Measurements from ENCODE around the gene SULT6B1.
"Not testable (repeated sequence)": the region's sequence is repeated elsewhere in the genome, so short reads cannot be mapped to it uniquely, and the experiment has no call there.

SULT6B1 gene, protein sequence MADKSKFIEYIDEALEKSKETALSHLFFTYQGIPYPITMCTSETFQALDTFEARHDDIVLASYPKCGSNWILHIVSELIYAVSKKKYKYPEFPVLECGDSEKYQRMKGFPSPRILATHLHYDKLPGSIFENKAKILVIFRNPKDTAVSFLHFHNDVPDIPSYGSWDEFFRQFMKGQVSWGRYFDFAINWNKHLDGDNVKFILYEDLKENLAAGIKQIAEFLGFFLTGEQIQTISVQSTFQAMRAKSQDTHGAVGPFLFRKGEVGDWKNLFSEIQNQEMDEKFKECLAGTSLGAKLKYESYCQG

DNA sequence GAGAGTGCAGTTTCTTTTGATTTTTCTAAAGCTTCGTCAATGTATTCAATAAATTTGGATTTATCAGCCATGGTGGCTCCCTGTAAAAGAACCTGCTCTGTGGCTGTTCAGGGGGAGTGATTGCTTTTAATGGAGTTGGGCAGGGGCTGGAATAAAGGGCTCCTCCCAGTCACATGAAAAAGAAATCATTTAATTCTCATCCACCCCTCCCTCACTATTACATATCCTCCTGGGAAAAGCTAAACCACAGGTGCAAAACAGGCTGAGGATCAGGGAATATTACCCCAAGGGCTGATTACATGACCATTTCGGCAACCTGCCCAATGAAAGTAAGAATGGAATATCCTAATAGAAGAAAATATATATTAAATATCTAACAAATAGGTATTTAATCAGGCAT, at the start of gene SULT6B1:
Gene SULT6B1, minus strand, starts transcription at position 101 of the 400 bp plus-strand sequence. Its CDS starts 30 bp downstream, at position 71.
- DNase-seq (ENCODE audit: low read depth) = no peak

DNA sequence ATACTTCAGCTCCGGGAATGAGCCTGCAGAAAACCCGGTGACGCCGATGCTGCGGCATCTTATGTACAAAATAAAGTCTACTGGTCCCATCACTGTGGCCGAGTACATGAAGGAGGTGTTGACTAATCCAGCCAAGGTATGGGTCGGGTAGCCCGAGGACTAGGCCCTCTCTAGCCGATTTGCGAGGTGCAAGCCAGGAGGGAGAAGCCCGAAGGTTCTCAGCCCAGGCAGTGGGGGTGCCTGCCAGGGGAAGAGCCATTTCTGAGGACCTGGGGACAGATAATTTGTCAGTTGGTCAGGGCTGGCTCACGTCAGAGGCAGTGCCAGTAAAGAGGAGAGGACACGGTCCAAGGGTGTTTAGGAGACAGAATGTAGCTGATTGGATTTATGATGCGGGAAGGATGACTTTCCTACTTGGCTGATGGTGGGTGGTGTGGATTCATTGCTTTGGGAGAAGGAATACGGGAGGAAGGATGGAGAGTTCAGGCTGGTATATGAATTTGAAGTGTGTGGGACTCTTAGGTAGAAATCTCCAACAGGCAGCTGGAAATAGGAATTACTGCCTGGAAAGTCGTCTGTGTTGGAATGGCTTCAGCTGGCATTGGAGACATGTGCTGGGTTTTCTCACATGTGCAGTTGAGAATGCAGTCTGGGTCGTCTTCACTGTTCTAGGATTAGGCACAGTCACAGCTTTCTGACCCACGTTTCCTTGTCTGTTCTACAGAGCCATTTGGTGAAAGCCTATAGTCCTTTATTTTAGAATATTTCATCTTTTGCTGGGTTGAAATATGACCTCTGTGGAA, 43.9 kb upstream of the SULT6B1 start:
- no peak for DNase-seq (ENCODE audit: low read depth)

DNA sequence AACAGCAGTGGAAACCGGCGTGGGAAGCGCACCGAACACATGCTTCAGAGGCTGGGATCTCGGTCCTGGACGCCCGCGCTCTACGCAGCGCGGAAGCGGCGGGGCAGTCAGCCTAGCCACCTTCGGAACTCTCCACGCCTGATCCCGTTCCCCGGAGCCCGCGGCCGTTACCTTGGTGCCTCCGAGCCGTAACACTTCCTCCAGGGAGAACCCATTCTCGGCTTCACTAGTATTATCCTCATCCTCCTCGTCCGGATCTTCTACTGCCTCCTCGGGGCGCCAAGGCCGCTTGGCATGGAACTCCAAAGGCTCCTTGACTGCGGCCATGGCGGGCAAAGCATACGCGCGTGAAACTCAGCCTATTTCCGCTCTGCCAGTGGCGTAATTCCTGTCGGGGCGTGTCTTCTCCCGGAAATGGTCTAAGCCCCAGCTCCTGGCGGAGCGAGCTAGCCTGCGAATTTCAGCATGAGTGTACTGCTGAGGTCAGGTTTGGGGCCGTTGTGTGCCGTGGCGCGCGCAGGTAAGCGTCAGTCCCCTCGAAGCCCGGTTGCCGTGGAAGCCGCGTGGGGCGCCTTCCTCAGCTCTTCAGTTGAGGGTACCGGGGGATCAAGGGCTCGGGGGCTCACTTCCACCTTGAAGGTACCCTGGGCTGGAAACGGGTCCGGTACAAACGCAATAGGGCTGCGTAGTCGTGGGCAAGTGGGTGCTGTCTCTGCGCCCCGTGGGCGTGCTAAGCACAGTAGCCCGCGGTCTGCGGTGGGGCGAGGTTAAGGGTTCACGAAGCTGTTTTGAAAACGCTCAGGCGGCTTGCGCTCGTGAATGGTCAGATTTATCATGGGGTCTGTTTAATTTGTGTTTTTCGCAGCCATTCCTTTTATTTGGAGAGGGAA, 43.0 kb upstream of the SULT6B1 start, which contains the start of the genes CEBPZ and NDUFAF7:
Gene CEBPZ, minus strand, starts transcription at position 356 of the 890 bp plus-strand sequence. Its CDS starts 29 bp downstream, at position 327.
Gene NDUFAF7, plus strand, starts transcription at position 418 of the 890 bp plus-strand sequence. Its CDS starts 48 bp downstream, at position 466.
- peak; percentile 83 for DNase-seq (ENCODE audit: low read depth)

DNA sequence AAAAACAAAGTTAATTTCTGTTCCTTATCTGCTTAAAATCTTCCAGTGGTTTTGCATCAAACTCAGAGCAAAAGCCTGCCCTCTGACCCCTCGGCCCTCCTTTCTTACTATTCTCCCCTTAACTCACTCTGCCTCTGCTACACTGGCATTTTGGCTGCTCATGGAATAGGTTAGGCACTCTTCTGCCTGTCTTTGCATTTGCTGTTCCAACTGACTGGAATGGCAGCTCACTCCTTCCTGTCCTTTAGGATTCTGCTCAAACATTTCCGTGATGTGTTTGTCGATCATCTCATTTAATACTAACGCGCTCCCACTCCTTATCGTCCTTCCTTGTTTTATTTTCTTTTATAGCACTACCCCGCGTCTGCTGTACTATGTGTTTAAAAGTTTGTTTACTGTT, 42.1 kb upstream of the SULT6B1 start:
- DNase-seq (ENCODE audit: low read depth) = no peak

- no peak for DNase-seq (ENCODE audit: low read depth)
These were observed 40.3 kb upstream of the SULT6B1 start for GRCh38 chr2:37228788-37229187.

DNA sequence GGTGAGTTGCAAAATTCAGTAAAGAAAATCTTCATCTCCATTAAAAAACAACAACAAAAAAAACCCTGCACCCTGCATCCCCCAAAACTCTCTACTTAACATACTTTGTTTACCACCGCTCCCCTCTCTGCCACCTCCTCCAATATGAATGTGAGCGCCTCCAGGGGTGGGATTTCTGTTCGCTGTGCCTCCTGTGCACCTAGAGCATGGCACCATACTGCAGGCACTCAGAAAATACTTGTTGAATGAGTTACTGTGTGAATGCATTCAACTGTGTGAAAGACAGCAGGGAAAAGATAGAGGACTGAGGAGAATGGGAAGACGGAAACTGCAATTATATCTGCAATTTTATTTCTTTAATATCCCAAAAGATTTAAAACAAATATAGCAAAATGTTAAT, 38.4 kb upstream of the SULT6B1 start:
- no peak for DNase-seq (ENCODE audit: low read depth)

DNA sequence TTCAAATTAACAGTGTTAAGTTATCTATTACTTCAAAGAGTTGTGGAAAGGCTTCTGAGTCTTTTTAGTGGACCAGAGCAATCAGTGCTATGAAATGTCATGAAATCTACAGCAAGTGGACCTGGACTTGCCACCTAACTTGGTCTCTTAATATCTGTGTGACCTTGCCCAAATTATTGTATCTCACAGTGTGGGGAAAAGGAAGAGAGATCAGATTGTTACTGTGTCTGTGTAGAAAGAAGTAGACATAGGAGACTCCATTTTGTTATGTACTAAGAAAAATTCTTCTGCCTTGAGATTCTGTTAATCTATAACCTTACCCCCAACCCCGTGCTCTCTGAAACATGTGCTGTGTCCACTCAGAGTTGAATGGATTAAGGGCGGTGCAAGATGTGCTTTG, 36.7 kb upstream of the SULT6B1 start:
- DNase-seq (ENCODE audit: low read depth) = not testable (repeated sequence)

DNA sequence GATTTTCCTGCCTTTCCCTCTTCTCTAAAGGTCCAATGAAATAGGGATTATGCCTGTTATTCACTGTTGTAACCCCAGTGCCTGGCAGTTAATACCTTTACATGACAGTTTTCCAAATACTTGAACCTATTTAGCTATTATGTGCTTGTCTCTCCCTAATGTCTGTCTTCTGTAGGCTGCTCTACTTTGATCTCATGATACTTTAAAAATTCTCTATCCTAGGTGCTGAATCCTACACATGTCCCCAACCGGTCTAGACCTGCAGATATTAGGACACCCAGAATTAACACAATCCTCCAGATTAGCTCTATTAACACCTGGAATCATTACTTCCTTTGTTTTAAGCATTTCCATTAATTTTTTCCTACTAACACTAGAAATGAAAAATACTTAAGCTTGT, 35.6 kb upstream of the SULT6B1 start:
- no peak for DNase-seq (ENCODE audit: low read depth)

GRCh38 chr2:37223131-37223530, 34.7 kb upstream of the SULT6B1 start:
- no peak for DNase-seq (ENCODE audit: low read depth)

- no peak for DNase-seq (ENCODE audit: low read depth)
These were observed 30.6 kb upstream of the SULT6B1 start for GRCh38 chr2:37219046-37219445.

- DNase-seq (ENCODE audit: low read depth) = no peak
These were observed 26.8 kb upstream of the SULT6B1 start for GRCh38 chr2:37215250-37215649.

DNA sequence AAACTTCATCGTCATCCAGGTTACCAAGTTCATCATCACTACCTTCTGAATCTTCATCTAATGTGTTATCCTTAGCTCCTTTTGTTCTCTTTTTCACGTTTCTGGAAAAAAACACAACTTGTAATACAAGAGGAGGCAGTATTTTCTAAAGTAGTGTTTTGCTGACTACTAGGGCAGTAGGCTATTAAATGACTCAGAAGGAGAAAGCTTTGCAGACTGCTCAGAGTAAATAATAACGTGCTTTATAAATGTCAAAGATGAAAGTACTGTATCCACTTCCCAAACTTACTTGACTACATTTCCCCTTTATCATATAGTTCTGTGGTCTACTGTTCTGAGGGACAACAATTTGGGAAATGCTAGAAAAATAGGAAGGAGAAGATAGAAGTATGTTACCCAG, 23.5 kb upstream of the SULT6B1 start:
- no peak for DNase-seq (ENCODE audit: low read depth)

GRCh38 chr2:37211212-37211611, 22.7 kb upstream of the SULT6B1 start:
- DNase-seq (ENCODE audit: low read depth) = no peak

GRCh38 chr2:37206760-37207159, 18.3 kb upstream of the SULT6B1 start:
- not testable (repeated sequence) for DNase-seq (ENCODE audit: low read depth)

- DNase-seq (ENCODE audit: low read depth) = no peak
These were observed 17.3 kb upstream of the SULT6B1 start for GRCh38 chr2:37205689-37206341.

- not testable (repeated sequence) for DNase-seq (ENCODE audit: low read depth)
These were observed 16.7 kb upstream of the SULT6B1 start for GRCh38 chr2:37205071-37205661.

GRCh38 chr2:37203708-37204107, 15.2 kb upstream of the SULT6B1 start:
- DNase-seq (ENCODE audit: low read depth) = no peak

- no peak for DNase-seq (ENCODE audit: low read depth)
These were observed 13.3 kb upstream of the SULT6B1 start for GRCh38 chr2:37201766-37202165.

- DNase-seq (ENCODE audit: low read depth) = no peak
These were observed 12.7 kb upstream of the SULT6B1 start for GRCh38 chr2:37201208-37201607.

GRCh38 chr2:37198681-37199065, 10.2 kb upstream of the SULT6B1 start:
- DNase-seq (ENCODE audit: low read depth) = no peak

All from stimulated activated CD8-positive, alpha-beta memory T cell treated with anti-CD3 and anti-CD28 coated beads, Interleukin-7, amount 100 ng/mL, for 24 hours (primary cell).